ENCODE results near the gene PLEKHM1. TPM values are rescaled to one million over a fixed set of nuclear protein-coding genes. Genes with fewer than 3 reads are reported as not detected.
"Not testable (repeated sequence)": the region's sequence is repeated elsewhere in the genome, so short reads cannot be mapped to it uniquely, and the experiment has no call there.

The PLEKHM1 gene
- total and polyA plus RNA-seq, 2 donors (not counting 3 experiments of a cell fraction or from before 2014, with no cell fraction given) = 29.7 to 52.0 TPM

DNA sequence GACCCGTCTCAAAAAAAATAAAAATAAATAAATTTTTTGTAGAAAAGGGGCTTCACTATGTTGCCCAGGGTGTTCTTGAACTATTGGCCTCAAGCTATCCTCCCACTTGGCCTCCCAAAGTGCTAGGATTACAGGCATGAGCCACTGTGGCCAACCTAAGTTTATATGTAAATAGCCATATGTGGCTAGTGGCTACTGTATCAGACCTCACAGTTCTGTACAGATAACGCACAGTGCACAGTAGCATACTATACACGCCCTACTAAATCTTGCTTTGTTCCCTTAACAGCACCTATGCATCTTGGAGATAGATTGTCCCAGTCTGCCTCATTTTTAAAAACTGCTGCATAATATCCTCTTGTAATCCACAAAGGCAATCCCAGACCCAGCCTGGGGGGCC, 8.7 kb upstream of the PLEKHM1 start:
- FAIRE-seq; H3K9ac ChIP-seq (replicated peaks; ENCODE audit: extremely low read depth, insufficient read depth, low read length); H3K4me2 ChIP-seq (ENCODE audit: insufficient read depth, low read length); H3K27me3 ChIP-seq (ENCODE audit: control insufficient read depth in 2 of 2, insufficient read depth in 2 of 2, low read length in 2 of 2); dilution Hi-C loops (cut with MboI; ENCODE audit: extremely low pct_ligation_motif_present, low sequenced_read_pairs); H3K36me3 ChIP-seq (ENCODE audit: control insufficient read depth in 2 of 2, extremely low read depth in 1 of 2, insufficient read depth in 2 of 2, low read length in 2 of 2); H3K27ac ChIP-seq (ENCODE audit: insufficient read depth, low read depth, low read length); DNase-seq (ENCODE audit: low read depth, low spot score); H3K4me1 ChIP-seq (ENCODE audit: control insufficient read depth, extremely low read depth, insufficient read depth, low read length); H4K20me1 ChIP-seq (replicated peaks; ENCODE audit: control insufficient read depth, extremely low read depth, insufficient read depth, low read length); BruUV-seq (replicated peaks); intact Hi-C loops (cut with micrococcal nuclease); H3K9me3 ChIP-seq (replicated peaks; ENCODE audit: control insufficient read depth, insufficient read depth, low read length); H3K79me2 ChIP-seq (ENCODE audit: control insufficient read depth, insufficient read depth, low read length); CTCF ChIA-PET; H2AFZ ChIP-seq (ENCODE audit: low read depth, low read length); H3K9me1 ChIP-seq (replicated peaks; ENCODE audit: control insufficient read depth, extremely low read depth, insufficient read depth, low read length); POLR2A ChIA-PET; H3K4me3 ChIP-seq (replicated peaks in 1 of 3; ENCODE audit: insufficient read depth in 1 of 3, low read depth in 1 of 3, low read length in 3 of 3): not testable (repeated sequence)

DNA sequence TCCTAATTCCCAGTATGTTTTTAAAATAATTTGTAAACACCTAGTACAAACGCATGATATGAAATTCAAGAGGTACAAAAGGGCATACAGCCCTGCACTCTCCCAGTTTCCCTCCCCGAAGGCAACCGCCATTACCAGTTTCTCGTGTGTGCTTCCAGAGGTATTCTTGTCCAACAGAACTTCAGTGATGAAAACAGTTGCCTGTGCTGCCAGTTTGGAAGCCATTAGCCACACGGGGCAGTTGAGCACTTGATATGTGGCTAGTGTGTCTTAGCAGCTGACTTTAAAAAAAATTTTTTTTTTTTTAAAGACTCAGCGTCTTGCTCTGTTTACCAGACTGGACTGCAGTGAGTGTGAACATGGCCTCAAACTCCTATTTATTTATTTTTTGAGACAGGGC, 7.9 kb upstream of the PLEKHM1 start:
- dilution Hi-C loops (cut with MboI; ENCODE audit: extremely low pct_ligation_motif_present, low sequenced_read_pairs); H3K4me3 ChIP-seq (replicated peaks in 1 of 3; ENCODE audit: insufficient read depth in 1 of 3, low read depth in 1 of 3, low read length in 3 of 3); H3K36me3 ChIP-seq (ENCODE audit: control insufficient read depth in 2 of 2, extremely low read depth in 1 of 2, insufficient read depth in 2 of 2, low read length in 2 of 2); POLR2A ChIA-PET; H3K9ac ChIP-seq (replicated peaks; ENCODE audit: extremely low read depth, insufficient read depth, low read length); CTCF ChIA-PET; intact Hi-C loops (cut with micrococcal nuclease); H3K4me1 ChIP-seq (ENCODE audit: control insufficient read depth, extremely low read depth, insufficient read depth, low read length); H3K79me2 ChIP-seq (ENCODE audit: control insufficient read depth, insufficient read depth, low read length); H3K9me3 ChIP-seq (replicated peaks; ENCODE audit: control insufficient read depth, insufficient read depth, low read length); H4K20me1 ChIP-seq (replicated peaks; ENCODE audit: control insufficient read depth, extremely low read depth, insufficient read depth, low read length); H3K27ac ChIP-seq (ENCODE audit: insufficient read depth, low read depth, low read length); FAIRE-seq; H3K4me2 ChIP-seq (ENCODE audit: insufficient read depth, low read length); DNase-seq (ENCODE audit: low read depth, low spot score); H3K27me3 ChIP-seq (ENCODE audit: control insufficient read depth in 2 of 2, insufficient read depth in 2 of 2, low read length in 2 of 2); H3K9me1 ChIP-seq (replicated peaks; ENCODE audit: control insufficient read depth, extremely low read depth, insufficient read depth, low read length); BruUV-seq (replicated peaks); H2AFZ ChIP-seq (ENCODE audit: low read depth, low read length): not testable (repeated sequence)

DNA sequence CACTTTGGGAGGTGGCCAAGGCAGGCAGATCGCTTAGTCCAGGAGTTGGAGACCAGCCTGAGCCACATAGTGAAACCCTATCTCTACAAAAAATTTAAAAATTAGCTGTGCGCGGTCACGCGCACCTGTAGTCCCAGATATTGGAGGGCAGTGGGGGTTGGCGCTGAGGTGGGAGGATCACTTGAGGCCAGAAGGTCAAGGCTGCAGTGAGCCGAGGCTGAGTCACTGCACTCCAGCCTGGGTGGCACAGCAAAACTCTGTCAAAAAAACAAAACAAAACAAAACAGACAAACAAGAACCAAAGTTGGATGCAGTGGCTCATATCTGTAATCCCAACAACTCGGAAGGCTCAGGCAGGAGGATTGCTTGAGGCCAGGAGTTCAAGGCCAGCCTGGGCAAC, 6.9 kb upstream of the PLEKHM1 start:
- dilution Hi-C loops (cut with MboI; ENCODE audit: extremely low pct_ligation_motif_present, low sequenced_read_pairs); BruUV-seq (replicated peaks): not testable (repeated sequence)

DNA sequence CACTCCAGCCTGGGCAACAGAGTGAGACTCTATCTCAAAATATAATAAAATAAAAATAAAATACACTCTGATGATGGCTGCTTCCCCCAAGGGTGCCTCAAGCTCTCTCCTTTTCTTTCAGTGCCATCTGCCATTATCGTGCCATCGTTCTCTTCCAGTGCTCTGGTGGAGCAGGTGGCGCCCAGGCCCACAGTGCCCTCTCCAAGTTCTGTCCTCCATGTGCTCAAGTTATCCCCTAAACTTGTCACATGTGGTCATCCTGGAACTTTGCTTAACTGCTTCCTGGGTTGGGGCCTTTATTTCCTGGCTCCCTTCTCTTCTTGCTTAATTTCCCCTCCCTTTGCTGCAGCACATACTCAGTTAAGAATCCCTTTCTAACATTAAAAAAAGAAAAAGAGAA, 6.0 kb upstream of the PLEKHM1 start:
- H3K9ac ChIP-seq (replicated peaks; ENCODE audit: extremely low read depth, insufficient read depth, low read length); H3K4me2 ChIP-seq (ENCODE audit: insufficient read depth, low read length); H2AFZ ChIP-seq (ENCODE audit: low read depth, low read length); H3K4me3 ChIP-seq (replicated peaks in 1 of 3; ENCODE audit: insufficient read depth in 1 of 3, low read depth in 1 of 3, low read length in 3 of 3); H3K9me3 ChIP-seq (replicated peaks; ENCODE audit: control insufficient read depth, insufficient read depth, low read length); H3K27ac ChIP-seq (ENCODE audit: insufficient read depth, low read depth, low read length); intact Hi-C loops (cut with micrococcal nuclease); H3K79me2 ChIP-seq (ENCODE audit: control insufficient read depth, insufficient read depth, low read length); H3K9me1 ChIP-seq (replicated peaks; ENCODE audit: control insufficient read depth, extremely low read depth, insufficient read depth, low read length); H3K36me3 ChIP-seq (ENCODE audit: control insufficient read depth in 2 of 2, extremely low read depth in 1 of 2, insufficient read depth in 2 of 2, low read length in 2 of 2); CTCF ChIA-PET; dilution Hi-C loops (cut with MboI; ENCODE audit: extremely low pct_ligation_motif_present, low sequenced_read_pairs); H3K4me1 ChIP-seq (ENCODE audit: control insufficient read depth, extremely low read depth, insufficient read depth, low read length); H4K20me1 ChIP-seq (replicated peaks; ENCODE audit: control insufficient read depth, extremely low read depth, insufficient read depth, low read length); BruUV-seq (replicated peaks); DNase-seq (ENCODE audit: low read depth, low spot score); POLR2A ChIA-PET; H3K27me3 ChIP-seq (ENCODE audit: control insufficient read depth in 2 of 2, insufficient read depth in 2 of 2, low read length in 2 of 2); FAIRE-seq: not testable (repeated sequence)

More for the DNA sequence above, 6.9 kb upstream of the PLEKHM1 start:
- H3K27me3 ChIP-seq (ENCODE audit: control insufficient read depth in 2 of 2, insufficient read depth in 2 of 2, low read length in 2 of 2); H3K36me3 ChIP-seq (ENCODE audit: control insufficient read depth in 2 of 2, extremely low read depth in 1 of 2, insufficient read depth in 2 of 2, low read length in 2 of 2); H3K4me3 ChIP-seq (replicated peaks in 1 of 3; ENCODE audit: insufficient read depth in 1 of 3, low read depth in 1 of 3, low read length in 3 of 3); H4K20me1 ChIP-seq (replicated peaks; ENCODE audit: control insufficient read depth, extremely low read depth, insufficient read depth, low read length); POLR2A ChIA-PET; H3K79me2 ChIP-seq (ENCODE audit: control insufficient read depth, insufficient read depth, low read length); FAIRE-seq; H3K4me2 ChIP-seq (ENCODE audit: insufficient read depth, low read length); intact Hi-C loops (cut with micrococcal nuclease); H3K9me3 ChIP-seq (replicated peaks; ENCODE audit: control insufficient read depth, insufficient read depth, low read length); H3K4me1 ChIP-seq (ENCODE audit: control insufficient read depth, extremely low read depth, insufficient read depth, low read length); H3K9ac ChIP-seq (replicated peaks; ENCODE audit: extremely low read depth, insufficient read depth, low read length); H3K27ac ChIP-seq (ENCODE audit: insufficient read depth, low read depth, low read length); DNase-seq (ENCODE audit: low read depth, low spot score); H3K9me1 ChIP-seq (replicated peaks; ENCODE audit: control insufficient read depth, extremely low read depth, insufficient read depth, low read length); CTCF ChIA-PET; H2AFZ ChIP-seq (ENCODE audit: low read depth, low read length): not testable (repeated sequence)

All from endothelial cell of umbilical vein (primary cell).